GM21423 (cell line): ENCODE measurements around the gene HAGH.

ENCODE experiments used
- ATAC-seq: cut with Tn5 transposase; IDR thresholded peaks from one replicate; pipeline ENCODE4 v1.9.1; 2021; ENCODE audit warnings: mild to moderate bottlenecking, moderate library complexity; ENCODE audit not compliant: unreplicated experiment

The HAGH gene

DNA sequence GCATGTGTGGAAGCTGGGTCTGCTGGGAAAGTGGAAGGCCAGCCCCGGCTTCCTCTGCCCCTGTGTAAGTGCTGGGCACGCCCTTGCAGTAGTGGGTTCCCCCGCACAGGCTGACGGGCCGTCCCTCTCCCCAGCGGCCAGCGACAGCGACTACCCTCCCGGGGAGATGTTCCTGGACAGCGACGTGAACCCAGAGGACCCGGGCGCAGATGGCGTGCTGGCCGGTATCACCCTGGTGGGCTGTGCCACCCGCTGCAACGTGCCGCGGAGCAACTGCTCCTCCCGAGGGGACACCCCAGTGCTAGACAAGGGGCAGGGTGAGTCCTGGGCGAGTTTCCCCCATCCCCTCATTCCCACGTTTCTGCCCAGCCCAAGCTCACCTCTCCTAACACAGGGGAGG is 60.8 kb downstream of the HAGH start:
- ATAC-seq, result no peak

- no peak for ATAC-seq
Measured at GRCh38 chr16:1764971-1765370, 61.7 kb downstream of the HAGH start.

DNA sequence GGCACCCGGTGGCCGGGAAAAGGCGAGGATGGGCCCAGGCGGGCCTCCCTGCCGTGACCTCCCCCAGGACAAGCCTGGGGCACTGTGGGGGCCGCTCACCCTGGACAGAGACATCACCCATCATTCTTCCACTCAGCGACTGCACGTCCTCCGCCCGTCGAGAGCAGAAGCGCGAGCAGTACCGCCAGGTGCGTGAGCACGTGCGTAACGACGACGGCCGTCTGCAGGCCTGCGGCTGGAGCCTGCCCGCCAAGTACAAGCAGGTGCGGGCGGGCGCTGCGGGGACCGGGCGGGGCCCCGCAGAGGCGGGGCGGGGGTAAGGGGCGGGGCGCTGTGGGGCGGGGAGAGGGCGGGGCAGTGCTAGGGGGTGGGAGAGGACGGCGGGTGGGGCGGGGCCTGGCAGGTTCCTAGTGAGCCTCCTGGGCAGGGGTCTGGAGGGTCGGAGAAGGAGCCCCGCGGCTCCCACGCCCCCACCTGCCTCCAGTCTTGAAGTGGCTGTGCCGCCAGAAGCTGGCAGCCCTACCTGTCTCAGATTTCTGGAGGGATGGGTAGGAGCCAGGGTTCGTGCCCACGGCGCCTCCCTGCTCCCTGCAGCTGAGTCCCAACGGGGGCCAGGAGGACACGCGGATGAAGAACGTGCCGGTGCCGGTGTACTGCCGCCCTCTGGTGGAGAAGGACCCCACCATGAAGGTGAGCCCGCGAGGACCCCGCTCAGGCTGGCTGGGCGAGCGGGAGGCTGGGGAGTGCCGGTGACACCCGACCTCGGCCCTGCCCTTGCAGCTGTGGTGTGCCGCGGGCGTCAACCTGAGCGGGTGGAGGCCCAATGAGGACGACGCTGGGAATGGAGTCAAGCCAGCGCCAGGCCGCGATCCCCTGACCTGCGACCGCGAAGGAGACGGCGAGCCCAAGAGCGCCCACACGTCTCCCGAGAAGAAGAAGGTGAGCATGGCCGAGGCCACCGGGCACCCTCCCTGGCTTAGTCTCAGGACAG is 62.8 kb downstream of the HAGH start:
- no peak for ATAC-seq

- ATAC-seq, result no peak
Measured at GRCh38 chr16:1762879-1763520, 63.6 kb downstream of the HAGH start.

- no peak for ATAC-seq
Measured at GRCh38 chr16:1762196-1762878, 64.3 kb downstream of the HAGH start.

DNA sequence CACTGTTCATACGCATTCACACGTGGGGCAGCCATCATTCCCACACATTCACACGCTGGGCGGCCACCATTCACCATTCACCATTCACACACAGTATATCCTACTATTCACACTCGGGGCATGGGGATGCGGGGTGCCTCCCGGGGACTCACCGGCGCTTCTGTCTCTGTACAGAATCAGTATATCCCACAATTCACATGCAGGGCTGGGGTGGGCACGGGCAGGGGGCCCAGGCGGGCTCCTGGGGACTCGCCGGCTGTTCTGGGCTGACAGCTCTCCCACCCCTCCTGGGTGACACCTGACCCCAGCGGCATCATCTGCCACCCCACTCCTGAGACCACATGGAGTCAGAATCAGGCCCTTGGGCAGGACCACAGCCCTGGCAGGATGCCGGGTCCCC is 64.9 kb downstream of the HAGH start:
- ATAC-seq, result no peak

DNA sequence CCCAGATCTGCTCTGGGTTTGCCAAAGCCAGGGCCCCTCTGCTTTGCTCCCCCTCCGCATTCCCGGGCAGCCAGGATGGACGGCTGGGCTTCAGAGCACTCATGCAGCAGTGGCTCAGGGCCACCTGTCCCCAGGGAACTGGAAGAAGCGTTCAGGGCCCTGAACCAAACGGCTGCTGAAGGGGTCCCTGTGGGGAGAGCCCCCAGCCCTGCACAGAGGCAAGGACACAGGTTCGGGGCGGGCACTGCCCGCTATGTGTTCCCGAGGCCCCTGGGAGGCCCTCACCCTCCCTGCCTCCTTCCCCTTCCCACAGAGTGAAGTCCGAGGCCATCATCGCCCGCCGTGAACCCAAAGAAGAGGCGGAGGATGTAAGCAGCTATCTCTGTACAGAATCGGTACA is 65.7 kb downstream of the HAGH start:
- ATAC-seq, result no peak

DNA sequence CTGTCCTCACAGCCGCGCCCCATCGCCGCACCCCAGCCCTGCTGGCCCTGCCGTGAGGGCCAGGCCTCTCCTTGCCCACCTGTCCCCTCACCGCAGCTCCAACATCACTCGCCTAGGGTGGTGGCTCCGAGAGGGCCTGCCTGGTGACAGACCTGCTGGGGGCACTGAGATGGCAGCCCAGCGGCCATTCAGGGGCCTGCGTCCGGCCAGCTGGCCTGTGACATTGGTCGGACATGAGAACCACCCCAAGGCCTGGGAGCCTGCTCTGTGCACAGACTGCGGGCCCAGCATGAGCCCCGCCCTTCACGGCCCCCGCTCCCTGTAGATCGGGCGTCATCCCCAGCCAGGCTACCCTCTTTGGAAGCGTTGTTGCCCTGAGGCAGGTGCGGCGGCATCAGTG is 67.1 kb downstream of the HAGH start:
- ATAC-seq, result no peak

DNA sequence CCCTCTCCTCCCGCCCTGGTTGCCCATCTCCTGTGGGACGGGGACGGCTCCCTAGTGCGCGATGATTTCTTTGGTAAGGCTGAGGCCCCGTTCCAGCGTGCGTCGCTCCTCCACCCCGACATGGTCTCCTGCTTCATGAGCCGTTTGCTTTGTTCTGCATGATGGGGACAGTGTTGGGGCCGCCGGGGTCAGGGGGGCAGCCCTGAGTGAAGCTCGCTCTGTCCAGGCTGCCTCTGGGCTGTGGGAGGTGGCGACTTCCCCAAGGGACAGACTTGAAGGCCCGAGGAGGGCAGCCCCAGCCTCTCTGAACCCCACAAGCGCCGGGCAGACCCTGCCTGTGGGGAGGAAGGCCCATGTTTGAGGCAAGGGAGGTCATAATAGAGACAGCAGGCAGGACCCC is 67.7 kb downstream of the HAGH start:
- ATAC-seq, result no peak

- ATAC-seq, result no peak
Measured at GRCh38 chr16:1757714-1758461, 68.7 kb downstream of the HAGH start.
